OCI-LY1 (cell line): ENCODE measurements around the gene NEK1.

Experiments
- H2AFZ ChIP-seq: fragments of 200-600 bp; sonication (generic), shearing (Covaris generic); 2 replicates; pipeline ENCODE4 v1.6.0; 2014; ENCODE audit warnings: antibody characterized with exemption, mild to moderate bottlenecking, low read length
- H3F3A ChIP-seq: fragments of 200-600 bp; sonication (generic), shearing (Covaris generic); 2 replicates; pipeline ENCODE4 v1.6.0; 2014; ENCODE audit warnings: mild to moderate bottlenecking, antibody characterized with exemption, low read length, moderate library complexity; ENCODE audit not compliant: insufficient read depth
- H3K27ac ChIP-seq: fragments of 200-600 bp; sonication (generic); 2 replicates; pipeline ENCODE4 v1.5.1; 2014; ENCODE audit warnings: low read length, mixed run types, mild to moderate bottlenecking, low read depth; ENCODE audit not compliant: poor library complexity, severe bottlenecking
- H3K27me3 ChIP-seq: fragments of 200-600 bp; sonication (generic); 2 replicates; pipeline ENCODE4 v1.6.0; 2014; ENCODE audit warnings: antibody characterized with exemption, mild to moderate bottlenecking, low read length, moderate library complexity; ENCODE audit not compliant: insufficient read depth
- H3K36me3 ChIP-seq: fragments of 200-600 bp; sonication (generic); 2 replicates; pipeline ENCODE4 v1.6.1; 2014; ENCODE audit warnings: mild to moderate bottlenecking, antibody characterized with exemption, low read length, moderate library complexity, mixed read lengths; ENCODE audit not compliant: insufficient read depth
- H3K4me1 ChIP-seq: fragments of 200-600 bp; sonication (generic); 2 replicates; pipeline ENCODE4 v1.5.1; 2014; ENCODE audit warnings: mild to moderate bottlenecking, low read length, moderate library complexity; ENCODE audit not compliant: insufficient read depth, severe bottlenecking
- H3K4me2 ChIP-seq: fragments of 200-600 bp; sonication (generic), shearing (Covaris generic); 2 replicates; pipeline ENCODE4 v1.6.1; 2014; ENCODE audit warnings: low read length
- H3K4me3 ChIP-seq: fragments of 200-600 bp; sonication (generic); 2 replicates; pipeline ENCODE4 v1.5.1; 2014; ENCODE audit warnings: low read length, low read depth, mild to moderate bottlenecking, mixed read lengths; ENCODE audit not compliant: poor library complexity, severe bottlenecking
- H3K79me2 ChIP-seq: fragments of 200-600 bp; shearing (Covaris generic); 2 replicates; pipeline ENCODE4 v1.6.1; 2016; ENCODE audit warnings: mixed run types, low read length, mixed read lengths; ENCODE audit not compliant: insufficient read depth
- H3K9ac ChIP-seq: fragments of 200-600 bp; sonication (generic), shearing (Covaris generic); 2 replicates; pipeline ENCODE4 v1.6.1; 2014; ENCODE audit warnings: mild to moderate bottlenecking, low read length, mixed read lengths
- H3K9me2 ChIP-seq: fragments of 200-600 bp; sonication (generic), shearing (Covaris generic); 2 replicates; pipeline ENCODE4 v1.6.1; 2014; ENCODE audit warnings: low read depth, mild to moderate bottlenecking, low read length, mixed read lengths
- H3K9me3 ChIP-seq: fragments of 200-600 bp; shearing (Covaris generic); 2 replicates; pipeline ENCODE4 v1.6.1; 2014; ENCODE audit warnings: low read length, mixed read lengths
- H4K20me1 ChIP-seq: fragments of 200-600 bp; sonication (generic), shearing (Covaris generic); 2 replicates; pipeline ENCODE4 v1.6.0; 2016; ENCODE audit warnings: mild to moderate bottlenecking, low read length; ENCODE audit not compliant: insufficient read depth
- CTCF ChIP-seq: fragments of 200-600 bp; sonication (generic), shearing (Covaris generic); IDR thresholded peaks from 2 replicates; pipeline ENCODE4 v1.5.1; 2017; ENCODE audit warnings: mild to moderate bottlenecking, antibody characterized with exemption, low read length, moderate library complexity, mixed read lengths
- EZH2 ChIP-seq: fragments of 200-600 bp; sonication (generic), shearing (Covaris generic); IDR thresholded peaks from 2 replicates; pipeline ENCODE4 v1.8.0; 2017; ENCODE audit warnings: borderline replicate concordance, mixed run types, mild to moderate bottlenecking, antibody characterized with exemption, low read length, moderate library complexity, mixed read lengths

NEK1 gene

GRCh38 chr4:169489306-169489705, 123.1 kb downstream of the NEK1 start:
- H3K79me2 ChIP-seq: no peaks in the 10 kb centered on the region
- H3K4me2 ChIP-seq: no peak overlapping the region
- H3K9ac ChIP-seq: no peak overlapping the region
- H4K20me1 ChIP-seq: no peaks in the 10 kb centered on the region
- TF ChIP-seq CTCF (no peak), EZH2 (no peak)
- no peaks in the 10 kb centered on the region for H3K36me3 ChIP-seq
- H3K9me3 ChIP-seq: no peaks in the 10 kb centered on the region
- H3K4me1 ChIP-seq: no peaks in the 10 kb centered on the region
- H3K9me2 ChIP-seq: no peaks in the 10 kb centered on the region
- no peaks in the 10 kb centered on the region for H3K27me3 ChIP-seq
- no peak overlapping the region for H2AFZ ChIP-seq
- no peak overlapping the region for H3K4me3 ChIP-seq
- no peaks in the 10 kb centered on the region for H3F3A ChIP-seq
- no peak overlapping the region for H3K27ac ChIP-seq

- no peaks in the 10 kb centered on the region for H3K79me2 ChIP-seq
- H2AFZ ChIP-seq: no peak overlapping the region
- no peaks in the 10 kb centered on the region for H3K36me3 ChIP-seq
- no peaks in the 10 kb centered on the region for H3K9me2 ChIP-seq
- H3K27me3 ChIP-seq: no peaks in the 10 kb centered on the region
- no peaks in the 10 kb centered on the region for H3F3A ChIP-seq
- no peaks in the 10 kb centered on the region for H4K20me1 ChIP-seq
- TF ChIP-seq CTCF: peak; percentile 78
- TF ChIP-seq EZH2: no peak
- H3K4me3 ChIP-seq: no peak overlapping the region
- no peak overlapping the region for H3K27ac ChIP-seq
- H3K9ac ChIP-seq: no peak overlapping the region
- H3K4me1 ChIP-seq: no peaks in the 10 kb centered on the region
- H3K9me3 ChIP-seq: no peaks in the 10 kb centered on the region
- H3K4me2 ChIP-seq: no peak overlapping the region
Observed at GRCh38 chr4:169485791-169486742, 126.3 kb downstream of the NEK1 start.

- H3K27me3 ChIP-seq: no peaks in the 10 kb centered on the region
- no peaks in the 10 kb centered on the region for H3K79me2 ChIP-seq
- no peak overlapping the region for H3K9ac ChIP-seq
- no peak overlapping the region for H3K27ac ChIP-seq
- H4K20me1 ChIP-seq: no peaks in the 10 kb centered on the region
- TF ChIP-seq CTCF (no peak), EZH2 (no peak)
- H3F3A ChIP-seq: no peaks in the 10 kb centered on the region
- no peak overlapping the region for H2AFZ ChIP-seq
- no peaks in the 10 kb centered on the region for H3K9me3 ChIP-seq
- no peaks in the 10 kb centered on the region for H3K9me2 ChIP-seq
- no peaks in the 10 kb centered on the region for H3K36me3 ChIP-seq
- H3K4me3 ChIP-seq: no peak overlapping the region
- no peaks in the 10 kb centered on the region for H3K4me1 ChIP-seq
- no peak overlapping the region for H3K4me2 ChIP-seq
Observed at GRCh38 chr4:169485086-169485485, 127.3 kb downstream of the NEK1 start.
